ENCODE data around the gene GMEB2. TPM values are rescaled to one million over a fixed set of nuclear protein-coding genes. Genes with fewer than 3 reads are reported as not detected.

Gene GMEB2
- polyA plus RNA-seq, 1 of the 3 experiments (the other 2 are of a cell fraction), result 6.5 TPM

- TF ChIP-seq CHD2 (IDR thresholded peaks at IDR 0.05; ENCODE audit: low read length, partially characterized antibody), result no peak
Observed at GRCh38 chr20:63543733-63544132, 83.2 kb downstream of the GMEB2 start (continued).

- no peaks in the 10 kb centered on the region for H3F3A ChIP-seq (replicated peaks; ENCODE audit: insufficient read depth)
- TF ChIP-seq FOSL2 (IDR thresholded peaks at IDR 0.05; ENCODE audit: borderline replicate concordance, low read depth) (no peak), SIN3A (IDR thresholded peaks at IDR 0.05; ENCODE audit: borderline replicate concordance, low read depth, low read length) (no peak), EZH2phosphoT487 (IDR thresholded peaks at IDR 0.05; ENCODE audit: borderline replicate concordance, low read depth) (no peak), NRF1 (IDR thresholded peaks at IDR 0.05; ENCODE audit: low read depth, low read length) (no peak), REST (IDR thresholded peaks at IDR 0.05; ENCODE audit: low read depth, low read length) (no peak), ELF1 (IDR thresholded peaks at IDR 0.05) (no peak), USF1 (IDR thresholded peaks at IDR 0.05; ENCODE audit: borderline replicate concordance, low read depth) (no peak), RAD21 (IDR thresholded peaks at IDR 0.05; ENCODE audit: low read length) (no peak), RFX5 (IDR thresholded peaks at IDR 0.05; ENCODE audit: low read length) (no peak)
- H3K9me2 ChIP-seq, result no peaks in the 10 kb centered on the region
- no peak overlapping the region for H3K4me2 ChIP-seq
- H4K20me1 ChIP-seq (ENCODE audit: insufficient read depth), result no peaks in the 10 kb centered on the region
- DNase-seq, result no peak
- H3K4me1 ChIP-seq (ENCODE audit: control insufficient read depth in 1 of 2, insufficient read depth in 2 of 2, low read depth in 1 of 2, low read length in 1 of 2), result peaks cover 0 to 11% of the 10 kb centered on the region in 2 experiments; a peak in 1 of 4 replicates
- no peak overlapping the region for H2AFZ ChIP-seq (ENCODE audit: low read depth)
- H3K4me3 ChIP-seq (ENCODE audit: low read depth in 2 of 2, low read length in 1 of 2), result no peak overlapping the region
- H3K79me2 ChIP-seq (ENCODE audit: insufficient read depth), result no peaks in the 10 kb centered on the region
- WGBS (ENCODE audit: low lambda C conversion rate), result 85% methylated on average over 4 of the region's 10 CpGs
- H3K9ac ChIP-seq, result no peak overlapping the region
- POLR2A ChIA-PET, result no interaction called here
- no peaks in the 10 kb centered on the region for H3K9me3 ChIP-seq
- H3K27me3 ChIP-seq (ENCODE audit: insufficient read depth), result no peaks in the 10 kb centered on the region
- CTCF ChIA-PET, result interaction anchor here (1.0 to 1.9 kb wide), 4 partner anchors 13 to 431 kb away, joined by 3 to 7 read pairs (median 4); partner anchors contain the start of gene PPDPF
- H3K27ac ChIP-seq (ENCODE audit: low read depth in 2 of 2, low read length in 1 of 2), result no peak overlapping the region
- H3K36me3 ChIP-seq (replicated peaks in 1 of 2; ENCODE audit: control insufficient read depth in 1 of 2, insufficient read depth in 2 of 2, low read length in 1 of 2), result no peaks in the 10 kb centered on the region
Observed at GRCh38 chr20:63543131-63543530, 83.8 kb downstream of the GMEB2 start.

GRCh38 chr20:63542696-63543095, 84.2 kb downstream of the GMEB2 start:
- no peak overlapping the region for H3K9ac ChIP-seq
- TF ChIP-seq IRF3 (IDR thresholded peaks at IDR 0.05; ENCODE audit: low read depth, low read length), result no peak
- no peak for TF ChIP-seq RXRA (IDR thresholded peaks at IDR 0.05; ENCODE audit: borderline replicate concordance, low read depth)
- no peak for TF ChIP-seq SIN3A (IDR thresholded peaks at IDR 0.05; ENCODE audit: borderline replicate concordance, low read depth, low read length)
- TF ChIP-seq USF1 (IDR thresholded peaks at IDR 0.05; ENCODE audit: borderline replicate concordance, low read depth), result no peak
- no peak for TF ChIP-seq YY1 (IDR thresholded peaks at IDR 0.05; ENCODE audit: low read depth)
- TF ChIP-seq FOXJ3 (CRISPR knock-in tag; IDR thresholded peaks at IDR 0.05), result no peak
- TF ChIP-seq USF2 (IDR thresholded peaks at IDR 0.05; ENCODE audit: borderline replicate concordance, low read depth, low read length), result no peak
- TF ChIP-seq TAF1 (IDR thresholded peaks at IDR 0.05; ENCODE audit: borderline replicate concordance, low read depth, low read length), result no peak

More at GRCh38 chr20:63542696-63543095, 84.2 kb downstream of the GMEB2 start:
- Histone ChIP-seq H3K9me2 (no peaks in the 10 kb centered on the region), H3K4me3 (ENCODE audit: low read depth in 2 of 2, low read length in 1 of 2) (no peak overlapping the region), H4K20me1 (ENCODE audit: insufficient read depth) (no peaks in the 10 kb centered on the region), H3K4me2 (no peak overlapping the region), H3F3A (replicated peaks; ENCODE audit: insufficient read depth) (no peaks in the 10 kb centered on the region), H3K9me3 (no peaks in the 10 kb centered on the region), H3K27ac (ENCODE audit: low read depth in 2 of 2, low read length in 1 of 2) (no peak overlapping the region), H3K36me3 (replicated peaks in 1 of 2; ENCODE audit: control insufficient read depth in 1 of 2, insufficient read depth in 2 of 2, low read length in 1 of 2) (no peaks in the 10 kb centered on the region), H3K4me1 (ENCODE audit: control insufficient read depth in 1 of 2, insufficient read depth in 2 of 2, low read depth in 1 of 2, low read length in 1 of 2) (peaks cover 0 to 14% of the 10 kb centered on the region in 2 experiments; a peak in 1 of 4 replicates), H2AFZ (ENCODE audit: low read depth) (no peak overlapping the region), H3K79me2 (ENCODE audit: insufficient read depth) (no peaks in the 10 kb centered on the region), H3K27me3 (ENCODE audit: insufficient read depth) (no peaks in the 10 kb centered on the region)
- CTCF ChIA-PET, result interaction anchor here (1.0 to 1.9 kb wide), 6 partner anchors 13 to 431 kb away, joined by 3 to 7 read pairs (median 4); partner anchors contain the start of gene PPDPF
- POLR2A ChIA-PET, result no interaction called here
- no peak for DNase-seq
- 86% methylated on average over 3 of the region's 10 CpGs for WGBS (ENCODE audit: low lambda C conversion rate)
